PFSK-1 (cell line): Measurements from ENCODE around the gene DAGLA.

ENCODE experiments used
- FOXP2 ChIP-seq: optimal IDR thresholded peaks from 2 replicates; pipeline ENCODE3; 2011; ENCODE audit warnings: borderline replicate concordance, control low read depth, inconsistent platforms; ENCODE audit not compliant: insufficient read depth; ENCODE audit errors: extremely low read length, extremely low read depth
- POLR2AphosphoS5 ChIP-seq: IDR thresholded peaks from 2 replicates; pipeline ENCODE4 v1.6.1; 2012; ENCODE audit warnings: low read depth, mild to moderate bottlenecking, control low read depth, low read length, moderate library complexity
- REST ChIP-seq, 2 experiments: IDR thresholded peaks; 2 replicates each; pipeline versions ENCODE4 v1.6.1 to v1.8.0; 2011 to 2012; ENCODE audit warnings: low read depth in 2 of 2, low read length in 2 of 2, control low read depth in 1 of 2, inconsistent platforms in 1 of 2, mild to moderate bottlenecking in 1 of 2, moderate library complexity in 1 of 2; ENCODE audit not compliant: insufficient read depth in 1 of 2
- SIN3A ChIP-seq: IDR thresholded peaks from 2 replicates; pipeline ENCODE4 v1.6.1; 2012; ENCODE audit warnings: mild to moderate bottlenecking, low read length, moderate library complexity, borderline replicate concordance; ENCODE audit not compliant: insufficient read depth
- TAF1 ChIP-seq: IDR thresholded peaks from 2 replicates; pipeline ENCODE4 v1.6.1; 2012; ENCODE audit warnings: low read length, control low read depth, borderline replicate concordance; ENCODE audit not compliant: insufficient read depth

The DAGLA gene

GRCh38 chr11:61735391-61735790, 55.2 kb downstream of the DAGLA start:
- no peak for TF ChIP-seq TAF1
- no peak for TF ChIP-seq POLR2AphosphoS5
- no peak for TF ChIP-seq FOXP2

- no peak for TF ChIP-seq FOXP2
- TF ChIP-seq SIN3A: no peak
- TF ChIP-seq POLR2AphosphoS5: no peak
- TF ChIP-seq TAF1: no peak
- TF ChIP-seq REST (IDR thresholded peaks at IDR 0.05; ENCODE audit: insufficient read depth in 1 of 2, low read depth in 2 of 2, low read length in 2 of 2): no peak
Measured at GRCh38 chr11:61736310-61736709, 56.1 kb downstream of the DAGLA start.

GRCh38 chr11:61737131-61737530, 56.9 kb downstream of the DAGLA start:
- TF ChIP-seq FOXP2: no peak
- TF ChIP-seq POLR2AphosphoS5: no peak
- no peak for TF ChIP-seq TAF1
- no peak for TF ChIP-seq REST (IDR thresholded peaks at IDR 0.05; ENCODE audit: insufficient read depth in 1 of 2, low read depth in 2 of 2, low read length in 2 of 2)
- no peak for TF ChIP-seq SIN3A

- TF ChIP-seq TAF1: no peak
- TF ChIP-seq REST (IDR thresholded peaks at IDR 0.05; ENCODE audit: insufficient read depth in 1 of 2, low read depth in 2 of 2, low read length in 2 of 2): no peak
- TF ChIP-seq FOXP2: no peak
- no peak for TF ChIP-seq SIN3A
- TF ChIP-seq POLR2AphosphoS5: no peak
Measured at GRCh38 chr11:61737636-61738386, 57.6 kb downstream of the DAGLA start.

GRCh38 chr11:61738776-61739175, 58.6 kb downstream of the DAGLA start:
- no peak for TF ChIP-seq TAF1
- no peak for TF ChIP-seq REST (IDR thresholded peaks at IDR 0.05; ENCODE audit: insufficient read depth in 1 of 2, low read depth in 2 of 2, low read length in 2 of 2)
- no peak for TF ChIP-seq POLR2AphosphoS5
- TF ChIP-seq FOXP2: no peak
- no peak for TF ChIP-seq SIN3A
